ENCODE measurements around the gene NOC2L. TPM values are rescaled to one million over a fixed set of nuclear protein-coding genes. Genes with fewer than 3 reads are reported as not detected.
A peak's percentile ranks its signal among the peaks of the same experiment; 100 is the strongest.

The NOC2L gene
- total RNA-seq, 2 donors from 2014 or later: 83.5 to 97.3 TPM

DNA sequence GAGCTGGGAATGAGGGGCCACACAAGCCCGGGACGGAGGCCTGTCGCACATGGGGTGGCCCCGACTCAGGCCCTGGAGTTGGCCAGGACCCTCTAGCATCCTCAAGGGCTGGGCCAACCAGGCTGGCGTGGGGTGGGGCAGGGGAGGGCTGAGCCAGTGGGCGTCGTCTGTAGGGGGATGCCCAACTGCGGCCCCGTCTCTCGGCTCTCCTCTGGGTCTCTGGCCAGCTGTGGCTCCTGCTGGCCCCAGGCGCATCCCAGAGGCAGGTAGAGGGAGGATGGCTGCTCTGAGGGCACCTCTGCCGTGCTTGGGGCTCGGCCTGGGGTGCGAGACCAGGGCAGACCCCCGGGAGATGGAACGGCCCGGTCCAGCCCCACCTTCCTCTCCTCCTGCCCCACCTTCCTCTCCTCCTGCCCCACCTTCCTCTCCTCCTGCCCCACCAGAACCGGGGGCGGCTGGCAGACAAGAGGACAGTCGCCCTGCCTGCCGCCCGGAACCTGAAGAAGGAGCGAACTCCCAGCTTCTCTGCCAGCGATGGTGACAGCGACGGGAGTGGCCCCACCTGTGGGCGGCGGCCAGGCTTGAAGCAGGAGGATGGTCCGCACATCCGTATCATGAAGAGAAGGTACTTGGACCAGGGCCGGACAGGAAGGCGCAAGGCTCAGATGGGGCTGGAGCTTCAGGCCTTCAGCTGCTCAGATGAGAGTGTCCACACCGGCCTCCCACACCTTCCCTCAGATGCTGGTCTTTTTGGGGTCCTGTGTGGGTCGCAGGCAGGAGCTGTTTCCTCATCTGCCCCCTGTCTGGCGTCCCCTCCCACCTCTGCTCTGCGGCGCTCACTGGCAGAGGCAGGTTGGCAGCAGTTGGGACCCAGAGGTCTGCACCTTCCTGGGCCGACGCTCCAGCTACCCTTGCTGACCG lies 29.1 kb downstream of the NOC2L start:
- peaks cover 69% of the 10 kb centered on the region for H3K27me3 Mint-ChIP-seq (ENCODE audit: insufficient read depth)
- H3K9me3 Mint-ChIP-seq: no peaks in the 10 kb centered on the region
- Histone ChIP-seq H3K9me3 (ENCODE audit: control insufficient read depth, low read length) (no peaks in the 10 kb centered on the region), H3K4me1 (ENCODE audit: control insufficient read depth, insufficient read depth, low read length) (peaks cover 2% of the 10 kb centered on the region), H3K36me3 (ENCODE audit: control insufficient read depth, insufficient read depth, low read length) (no peaks in the 10 kb centered on the region), H3K27ac (ENCODE audit: low read depth, low read length) (no peak overlapping the region), H3K4me3 (ENCODE audit: low read length) (no peak overlapping the region), H3K9ac (ENCODE audit: extremely low read depth, low read length, poor library complexity, severe bottlenecking) (no peak overlapping the region), H3K27me3 (ENCODE audit: control insufficient read depth, insufficient read depth, low read length, poor library complexity, severe bottlenecking) (peaks cover 53% of the 10 kb centered on the region)
- peaks cover 25% of the 10 kb centered on the region for H3K36me3 Mint-ChIP-seq (ENCODE audit: low read depth)
- H3K27ac Mint-ChIP-seq: no peak overlapping the region
- H3K4me3 Mint-ChIP-seq: no peak overlapping the region
- TF ChIP-seq, protein P1, sequence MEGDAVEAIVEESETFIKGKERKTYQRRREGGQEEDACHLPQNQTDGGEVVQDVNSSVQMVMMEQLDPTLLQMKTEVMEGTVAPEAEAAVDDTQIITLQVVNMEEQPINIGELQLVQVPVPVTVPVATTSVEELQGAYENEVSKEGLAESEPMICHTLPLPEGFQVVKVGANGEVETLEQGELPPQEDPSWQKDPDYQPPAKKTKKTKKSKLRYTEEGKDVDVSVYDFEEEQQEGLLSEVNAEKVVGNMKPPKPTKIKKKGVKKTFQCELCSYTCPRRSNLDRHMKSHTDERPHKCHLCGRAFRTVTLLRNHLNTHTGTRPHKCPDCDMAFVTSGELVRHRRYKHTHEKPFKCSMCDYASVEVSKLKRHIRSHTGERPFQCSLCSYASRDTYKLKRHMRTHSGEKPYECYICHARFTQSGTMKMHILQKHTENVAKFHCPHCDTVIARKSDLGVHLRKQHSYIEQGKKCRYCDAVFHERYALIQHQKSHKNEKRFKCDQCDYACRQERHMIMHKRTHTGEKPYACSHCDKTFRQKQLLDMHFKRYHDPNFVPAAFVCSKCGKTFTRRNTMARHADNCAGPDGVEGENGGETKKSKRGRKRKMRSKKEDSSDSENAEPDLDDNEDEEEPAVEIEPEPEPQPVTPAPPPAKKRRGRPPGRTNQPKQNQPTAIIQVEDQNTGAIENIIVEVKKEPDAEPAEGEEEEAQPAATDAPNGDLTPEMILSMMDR (conservative IDR thresholded peaks at IDR 0.05): no peak
- 86% methylated on average over 21 to 40 of the region's 40 CpGs for WGBS, 2 experiments (ENCODE audit: insufficient coverage in 1 of 2, insufficient read length in 1 of 2)
- no peak for DNase-seq
- peaks cover 20% of the 10 kb centered on the region for H3K4me1 Mint-ChIP-seq

DNA sequence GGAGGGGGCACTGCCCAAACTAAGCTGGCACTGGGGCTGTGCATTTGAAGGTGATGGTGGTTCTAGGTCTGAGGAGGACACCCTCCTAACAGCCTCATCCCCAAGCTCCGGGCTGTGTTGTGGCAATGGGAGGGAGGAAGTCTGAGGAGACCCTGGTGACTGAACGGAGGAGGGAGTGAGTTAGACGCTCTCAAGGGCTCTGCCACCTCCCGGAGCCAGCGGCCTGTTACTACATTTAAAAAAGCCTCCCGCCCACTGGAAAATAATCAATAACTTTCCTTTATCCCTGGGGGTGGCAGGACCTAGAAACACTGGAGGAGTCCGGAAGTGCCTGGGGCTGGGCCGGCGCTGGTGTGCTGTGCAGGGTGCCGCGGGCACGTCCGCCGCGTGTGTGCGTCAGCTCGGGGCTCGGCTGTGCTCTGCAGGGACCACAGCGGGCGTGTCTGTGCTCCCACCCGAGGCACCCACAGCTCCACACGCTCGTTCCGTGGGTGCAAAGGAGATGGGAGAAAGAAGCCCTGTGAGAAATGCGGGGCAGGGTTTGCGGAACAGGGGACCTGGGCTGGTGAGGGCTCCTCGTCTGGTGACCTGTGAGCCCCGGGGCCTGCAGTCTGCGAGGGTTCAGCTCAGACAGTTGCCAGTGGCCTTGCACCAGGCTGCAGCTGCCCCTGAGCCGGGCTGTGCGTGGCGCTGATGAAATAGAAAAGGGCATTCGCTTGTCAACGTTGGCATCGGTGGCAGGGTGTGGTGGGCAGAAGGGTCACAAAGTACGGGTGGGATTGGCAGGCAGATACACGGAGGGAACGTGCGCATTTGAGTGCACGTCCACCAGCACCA lies 30.0 kb downstream of the NOC2L start:
- Histone ChIP-seq H3K36me3 (ENCODE audit: control insufficient read depth, insufficient read depth, low read length) (no peaks in the 10 kb centered on the region), H3K27me3 (ENCODE audit: control insufficient read depth, insufficient read depth, low read length, poor library complexity, severe bottlenecking) (peaks cover 59% of the 10 kb centered on the region), H3K9me3 (ENCODE audit: control insufficient read depth, low read length) (no peaks in the 10 kb centered on the region), H3K4me1 (ENCODE audit: control insufficient read depth, insufficient read depth, low read length) (no peaks in the 10 kb centered on the region), H3K4me3 (ENCODE audit: low read length) (no peak overlapping the region), H3K27ac (ENCODE audit: low read depth, low read length) (no peak overlapping the region), H3K9ac (ENCODE audit: extremely low read depth, low read length, poor library complexity, severe bottlenecking) (no peak overlapping the region)
- TF ChIP-seq, protein P1 (conservative IDR thresholded peaks at IDR 0.05): no peak
- peaks cover 71% of the 10 kb centered on the region for H3K27me3 Mint-ChIP-seq (ENCODE audit: insufficient read depth)
- H3K9me3 Mint-ChIP-seq: no peaks in the 10 kb centered on the region
- peaks cover 25% of the 10 kb centered on the region for H3K36me3 Mint-ChIP-seq (ENCODE audit: low read depth)
- H3K4me1 Mint-ChIP-seq: peaks cover 18% of the 10 kb centered on the region
- H3K4me3 Mint-ChIP-seq: no peak overlapping the region
- H3K27ac Mint-ChIP-seq: no peak overlapping the region
- 70 to 85% methylated on average over 25 to 40 of the region's 40 CpGs for WGBS, 2 experiments (ENCODE audit: insufficient coverage in 1 of 2, insufficient read length in 1 of 2)
- DNase-seq: peak; percentile 53

DNA sequence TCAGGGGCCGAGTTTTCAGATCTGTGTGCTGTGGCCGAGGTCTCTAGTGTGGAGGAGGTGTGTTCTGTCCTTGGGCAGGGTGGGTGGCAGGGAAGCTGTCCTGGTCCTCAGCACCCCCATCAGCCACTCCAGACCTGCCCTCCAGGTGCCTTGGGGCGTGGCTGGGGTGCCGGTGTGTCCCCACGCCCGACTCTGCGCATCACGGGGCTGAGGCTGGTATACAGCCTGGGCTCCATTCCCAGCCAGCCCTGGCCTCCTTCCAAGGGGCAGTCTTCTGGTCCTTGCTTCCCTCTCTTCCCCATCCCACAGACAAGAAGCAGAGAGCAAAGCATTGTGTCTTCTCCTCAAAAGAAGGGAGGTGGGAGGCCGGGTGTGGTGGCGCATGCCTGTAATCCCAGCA lies 31.3 kb downstream of the NOC2L start:
- H3K9ac ChIP-seq (ENCODE audit: extremely low read depth, low read length, poor library complexity, severe bottlenecking): no peak overlapping the region
- Mint-ChIP-seq H3K9me3 (no peaks in the 10 kb centered on the region), H3K36me3 (ENCODE audit: low read depth) (peaks cover 31% of the 10 kb centered on the region), H3K27ac (no peak overlapping the region), H3K4me3 (no peak overlapping the region), H3K27me3 (ENCODE audit: insufficient read depth) (peaks cover 71% of the 10 kb centered on the region), H3K4me1 (peaks cover 17% of the 10 kb centered on the region)
- H3K9me3 ChIP-seq (ENCODE audit: control insufficient read depth, low read length): no peaks in the 10 kb centered on the region
- no peaks in the 10 kb centered on the region for H3K4me1 ChIP-seq (ENCODE audit: control insufficient read depth, insufficient read depth, low read length)
- TF ChIP-seq, protein P1 (conservative IDR thresholded peaks at IDR 0.05): no peak
- no peaks in the 10 kb centered on the region for H3K36me3 ChIP-seq (ENCODE audit: control insufficient read depth, insufficient read depth, low read length)
- H3K4me3 ChIP-seq (ENCODE audit: low read length): no peak overlapping the region
- no peak for DNase-seq
- peaks cover 64% of the 10 kb centered on the region for H3K27me3 ChIP-seq (ENCODE audit: control insufficient read depth, insufficient read depth, low read length, poor library complexity, severe bottlenecking)
- 88 to 92% methylated on average over 3 to 10 of the region's 10 CpGs for WGBS, 2 experiments (ENCODE audit: insufficient coverage in 1 of 2, insufficient read length in 1 of 2)
- no peak overlapping the region for H3K27ac ChIP-seq (ENCODE audit: low read depth, low read length)
